ENCODE measurements around the gene NDUFS6.

GRCh38 chr5:1760656-1761452 lies 40.4 kb upstream of the NDUFS6 start:
- no peak for TF ChIP-seq CTCF (IDR thresholded peaks at IDR 0.05; ENCODE audit: insufficient read depth, low read depth, low read length)
- TF ChIP-seq EZH2 (IDR thresholded peaks at IDR 0.05; ENCODE audit: insufficient read depth, low read length), result no peak

All from astrocyte (in vitro differentiated cells and primary cell).